SK-N-MC (cell line): ENCODE measurements around the gene C16orf95.

Source experiments
- EZH2 ChIP-seq: fragments of 200-600 bp; sonication (generic); IDR thresholded peaks from one replicate; pipeline ENCODE4 v1.6.1; 2017; ENCODE audit warnings: antibody characterized with exemption
- POLR2AphosphoS5 ChIP-seq: IDR thresholded peaks from 2 replicates; pipeline ENCODE4 v1.6.1; 2012; ENCODE audit warnings: mild to moderate bottlenecking, low read depth, low read length, borderline replicate concordance

- TF ChIP-seq EZH2 (no peak), POLR2AphosphoS5 (no peak)
These were observed 27.9 kb upstream of the C16orf95 start for GRCh38 chr16:87344931-87345631.
